ENCODE measurements around the gene PICALM.

Gene PICALM

DNA sequence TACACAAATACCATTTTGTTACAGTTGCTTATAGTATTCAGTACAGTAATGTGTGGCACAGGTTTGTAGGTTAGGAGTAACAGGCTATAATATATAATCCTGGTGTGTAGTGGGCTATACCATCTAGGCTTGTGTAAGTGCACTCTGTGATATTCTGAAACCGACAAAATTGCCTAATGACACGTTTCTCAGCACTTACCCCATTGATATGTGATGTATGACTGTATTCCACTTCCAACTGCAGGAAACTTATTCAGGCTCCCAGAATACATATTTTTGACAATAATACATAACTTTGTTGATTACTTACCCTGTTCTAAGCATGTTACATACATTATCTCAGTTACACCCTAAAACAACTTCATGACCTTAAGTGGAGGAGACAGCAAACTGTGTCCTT, 5.1 kb upstream of the PICALM start:
- DNase-seq = no peak

- DNase-seq = no peak
These were observed 3.3 kb upstream of the PICALM start for GRCh38 chr11:86072211-86072610.

DNA sequence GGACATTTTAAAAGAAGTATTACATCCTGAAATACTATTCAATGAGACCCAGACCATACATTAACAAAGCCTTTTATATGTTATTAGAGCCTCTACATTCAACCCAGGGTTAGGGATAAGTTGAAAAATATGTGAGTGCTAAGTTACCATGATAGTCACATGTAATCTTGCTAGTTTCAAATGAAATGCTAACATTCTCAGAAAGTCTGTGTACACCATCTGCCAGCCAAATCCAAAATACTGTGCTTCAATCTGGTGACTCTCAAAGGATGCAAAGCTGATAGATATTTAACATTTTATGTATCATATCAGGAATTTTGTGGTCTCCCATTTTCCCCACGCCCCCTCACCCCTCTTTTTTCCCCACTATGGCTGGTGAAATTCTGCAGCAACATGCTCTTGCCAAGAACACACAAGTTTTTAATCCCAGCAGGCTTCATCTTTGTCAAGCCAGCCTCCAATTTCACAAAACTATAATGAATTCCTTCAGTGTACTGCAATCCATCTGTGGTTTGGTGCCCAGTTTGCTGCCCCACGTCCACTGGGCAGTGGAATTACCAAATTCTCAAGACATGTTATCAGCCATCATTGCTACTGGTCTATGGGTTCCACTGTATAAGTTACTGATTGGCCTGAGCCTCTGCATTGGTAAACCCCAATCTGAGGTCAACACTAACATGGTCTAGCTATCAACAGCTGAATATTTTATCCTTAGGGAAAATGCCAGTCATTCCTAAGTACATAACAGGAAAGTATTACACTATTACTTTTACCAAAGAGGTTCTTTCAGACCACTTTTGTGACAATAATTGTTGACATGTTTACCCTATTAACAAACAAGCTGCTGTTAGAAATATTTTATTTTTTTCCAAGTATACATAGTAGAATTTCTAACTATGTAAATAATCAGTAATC, 1.5 kb upstream of the PICALM start:
- no peak for DNase-seq

GRCh38 chr11:86069408-86070101, 671 bp upstream of the PICALM start:
- no peak for DNase-seq

DNA sequence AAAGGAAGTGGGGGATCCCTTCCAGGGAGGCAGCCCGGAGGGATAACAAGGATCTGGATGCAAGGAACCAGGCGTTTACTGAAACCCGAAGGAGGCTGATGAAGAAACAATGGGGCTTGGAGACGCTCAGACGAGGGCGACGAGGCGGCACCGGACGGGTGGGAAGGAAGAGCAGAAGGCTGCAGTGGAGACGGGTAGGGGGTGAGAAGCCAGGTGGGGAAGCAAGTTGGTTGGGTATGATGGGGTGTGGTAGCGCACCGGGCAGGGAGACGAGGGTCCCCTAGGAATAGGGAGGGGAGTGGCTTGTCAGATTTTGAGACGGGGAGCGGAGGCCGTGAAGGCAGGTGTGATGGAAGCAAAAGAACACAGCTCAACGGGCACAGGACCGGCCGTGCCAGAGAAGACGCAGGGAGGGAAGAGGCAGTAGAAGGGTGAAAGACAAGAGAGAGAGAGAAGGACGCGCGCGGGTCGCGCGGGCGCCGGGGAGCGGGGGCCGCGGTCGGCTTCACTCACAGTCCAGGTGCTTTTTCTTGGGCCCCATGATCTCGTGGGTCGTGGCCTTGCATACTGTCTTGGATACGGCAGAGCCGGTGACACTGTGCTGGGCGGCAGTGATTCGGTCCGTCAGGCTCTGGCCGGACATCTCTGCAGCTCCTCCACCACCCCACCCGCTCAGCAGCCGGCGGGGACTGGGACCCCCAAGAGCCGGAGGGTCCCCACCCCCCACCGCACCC, 579 bp downstream of the PICALM start:
- no peak for DNase-seq

DNA sequence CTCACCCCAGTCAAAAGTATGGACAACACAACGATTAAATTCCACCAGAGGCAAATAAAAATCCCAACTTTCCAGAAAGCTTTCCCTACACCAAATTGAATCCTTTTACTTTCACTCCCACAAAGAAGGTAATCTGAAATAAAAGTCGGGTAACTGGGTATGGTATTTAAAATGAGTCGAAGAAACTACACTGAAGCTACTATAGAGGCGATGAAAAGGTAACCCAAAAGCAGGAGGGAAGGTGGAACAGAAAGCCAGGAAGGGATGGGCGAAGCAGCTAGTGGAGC, 1.1 kb downstream of the PICALM start:
- DNase-seq = no peak

- DNase-seq = no peak
These were observed 1.7 kb downstream of the PICALM start for GRCh38 chr11:86067009-86067850.

GRCh38 chr11:86066657-86067008, 2.3 kb downstream of the PICALM start:
- no peak for DNase-seq

GRCh38 chr11:86066033-86066432, 2.9 kb downstream of the PICALM start:
- no peak for DNase-seq

DNA sequence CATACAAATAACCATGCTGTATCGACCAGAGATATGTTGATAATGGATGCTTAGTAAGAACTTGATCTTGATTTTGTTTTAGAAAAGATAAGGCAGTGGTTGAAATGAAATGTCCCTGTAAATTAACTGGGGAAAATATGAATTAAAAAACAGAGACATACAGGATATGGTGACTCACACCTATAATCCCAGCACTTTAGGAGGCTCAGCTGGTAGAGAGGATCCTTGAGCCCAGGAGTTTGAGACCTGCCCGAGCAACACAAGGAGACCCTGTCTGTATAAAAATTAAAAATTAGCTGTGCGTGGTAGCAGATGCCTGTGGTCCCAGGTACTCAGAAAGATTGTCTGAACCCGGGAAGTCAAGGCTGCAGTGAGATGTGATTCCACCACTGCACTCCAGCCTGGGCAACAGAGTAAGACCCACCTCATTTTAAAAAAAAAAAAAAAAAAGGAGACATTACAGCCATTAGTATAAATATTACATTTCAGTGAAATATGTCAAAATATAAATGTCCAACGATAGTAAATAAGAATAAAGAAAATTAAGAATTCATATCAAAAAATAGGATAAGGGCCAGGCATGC, 4.6 kb downstream of the PICALM start:
- no peak for DNase-seq

- no peak for DNase-seq
These were observed 5.3 kb downstream of the PICALM start for GRCh38 chr11:86063536-86063935.

DNA sequence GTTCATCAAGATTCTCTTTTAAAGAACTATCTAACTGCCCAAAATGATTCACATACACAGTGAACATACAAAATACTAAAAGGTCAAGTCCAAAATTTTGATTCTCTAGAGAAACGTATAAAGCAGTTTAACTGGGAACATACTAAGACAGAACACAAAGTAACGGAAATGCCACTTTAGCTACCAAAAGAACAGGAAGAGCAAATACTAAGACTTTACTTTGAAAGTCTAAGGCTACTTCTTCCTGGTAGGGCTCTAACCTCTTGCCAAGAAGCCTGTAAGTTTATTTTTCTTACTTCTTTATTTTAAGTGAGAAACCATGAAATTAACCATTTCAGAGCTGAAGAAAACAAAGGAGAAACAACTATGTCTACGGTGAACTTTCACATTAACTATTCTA, 6.2 kb downstream of the PICALM start:
- DNase-seq = no peak

GRCh38 chr11:86061483-86062205, 7.2 kb downstream of the PICALM start:
- DNase-seq = no peak

- no peak for DNase-seq
These were observed 8.3 kb downstream of the PICALM start for GRCh38 chr11:86060544-86060943.

GRCh38 chr11:86058360-86058759, 10.5 kb downstream of the PICALM start:
- no peak for DNase-seq

GRCh38 chr11:86056351-86056854, 12.5 kb downstream of the PICALM start:
- no peak for DNase-seq

DNA sequence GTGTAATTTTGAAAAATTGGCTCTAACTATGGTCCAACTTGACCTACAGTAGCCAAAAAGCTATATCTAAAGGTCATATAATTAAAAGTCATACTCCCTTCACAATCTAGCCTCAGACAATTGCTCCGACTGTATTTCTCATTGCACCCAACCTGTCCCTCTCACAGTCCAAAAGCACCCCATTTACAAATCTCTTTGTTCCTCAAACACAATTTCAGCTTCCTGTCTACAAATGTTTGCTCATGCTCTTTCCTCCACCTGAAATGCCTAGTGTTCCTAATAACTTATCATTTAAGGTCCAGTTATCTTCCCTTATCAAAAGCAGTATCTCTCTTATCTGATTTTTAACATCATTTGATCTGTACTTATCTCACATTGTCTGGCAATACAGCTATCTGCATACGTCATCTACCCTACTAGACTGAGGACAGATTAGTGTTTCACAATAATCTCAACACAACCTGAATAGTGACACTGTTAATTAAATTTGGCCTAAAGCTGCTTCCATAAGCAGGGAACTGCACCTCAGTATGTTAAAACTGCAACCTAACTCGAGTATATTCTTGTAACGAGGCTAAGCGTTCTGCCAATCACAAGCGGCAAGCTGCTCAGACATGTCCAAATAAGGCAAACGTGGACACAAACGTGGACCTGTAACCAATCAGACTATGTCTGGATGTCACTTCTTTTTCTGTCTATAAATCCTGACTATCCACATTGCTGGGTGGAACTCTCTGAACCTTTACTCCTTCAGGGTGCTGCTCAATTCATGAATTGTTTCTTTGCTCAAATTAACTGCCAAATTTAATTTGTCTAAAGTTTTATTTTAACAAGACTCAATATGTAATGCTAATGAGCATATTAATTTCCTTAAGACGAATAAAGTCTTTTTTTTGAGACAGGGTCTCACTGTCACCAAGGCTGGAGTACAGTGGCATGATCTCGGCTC, 15.9 kb downstream of the PICALM start:
- DNase-seq = no peak

- DNase-seq = no peak
These were observed 18.6 kb downstream of the PICALM start for GRCh38 chr11:86050196-86050709.

DNA sequence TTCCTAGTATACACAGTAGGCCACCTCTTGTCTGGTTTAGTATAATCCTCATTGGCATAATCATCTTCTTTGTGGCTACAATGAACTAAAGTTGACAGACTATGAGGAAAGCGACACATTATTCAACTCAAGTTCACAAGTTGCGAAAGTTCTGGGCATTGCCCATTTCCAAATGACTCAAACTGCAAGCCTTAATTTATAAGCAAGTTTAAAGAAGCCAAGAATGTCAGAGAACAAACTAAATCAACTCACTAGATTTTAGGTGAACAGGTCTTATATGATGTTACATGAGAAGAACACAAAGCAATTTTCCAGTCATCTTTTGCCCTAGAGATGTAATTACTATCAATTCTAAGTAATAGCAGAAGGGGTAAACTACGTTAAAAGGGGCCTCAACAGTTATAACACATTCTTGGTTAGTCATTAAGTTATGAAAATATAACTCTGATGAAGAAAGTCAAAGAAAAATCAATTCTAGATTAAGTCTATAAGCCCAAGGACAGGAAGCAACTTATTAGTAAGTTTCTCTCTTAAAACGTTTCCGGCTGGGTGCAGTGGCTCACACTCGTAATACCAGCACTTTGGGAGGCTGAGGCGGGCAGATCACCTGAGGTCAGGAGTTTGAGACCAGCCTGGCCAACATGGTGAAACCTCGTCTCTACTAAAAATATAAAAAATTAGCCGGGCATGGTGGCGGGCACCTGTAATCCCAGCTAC, 21.5 kb downstream of the PICALM start:
- no peak for DNase-seq

DNA sequence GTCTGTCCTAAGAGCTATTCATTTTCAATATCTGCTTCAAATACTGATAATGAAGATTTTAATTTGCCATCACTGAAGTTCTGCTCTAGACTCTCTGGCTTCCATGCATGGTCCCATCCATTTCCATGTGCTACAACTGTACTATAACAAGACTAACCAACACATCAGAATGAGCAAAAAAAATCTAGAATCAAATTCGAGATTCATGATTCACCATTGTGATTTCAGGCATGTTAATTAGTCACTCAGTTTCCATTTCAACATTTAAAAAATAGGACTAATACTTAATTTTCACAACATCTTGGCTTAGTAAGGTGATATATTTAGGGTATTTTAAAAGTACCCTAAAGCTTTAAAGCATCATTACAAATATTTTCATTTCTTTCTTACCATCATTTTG, 22.8 kb downstream of the PICALM start:
- no peak for DNase-seq

Measured in NCI-H446 (cell line).